Measurements from ENCODE around the gene IFNLR1. TPM values are rescaled to one million over a fixed set of nuclear protein-coding genes. Genes with fewer than 3 reads are reported as not detected.

The IFNLR1 gene
- total RNA-seq, 1 donor from 2014 or later: 11.1 TPM

GRCh38 chr1:24156542-24157260 lies 30.4 kb downstream of the IFNLR1 start:
- intact Hi-C loops (cut with DNase I): no loop called here
- Histone ChIP-seq H3K4me1 (no peaks in the 10 kb centered on the region), H3K9me3 (no peaks in the 10 kb centered on the region), H3K27ac (no peak overlapping the region), H3K36me3 (no peaks in the 10 kb centered on the region), H3K27me3 (no peaks in the 10 kb centered on the region), H3K4me3 (no peak overlapping the region)
- peak; percentile 9 for ATAC-seq
- DNase-seq: no peak
- TF ChIP-seq CTCF (IDR thresholded peaks at IDR 0.05): no peak

GRCh38 chr1:24155011-24155782 lies 31.9 kb downstream of the IFNLR1 start:
- DNase-seq: no peak
- Histone ChIP-seq H3K27me3 (peaks cover 6% of the 10 kb centered on the region), H3K4me1 (peaks cover 9% of the 10 kb centered on the region), H3K27ac (no peak overlapping the region), H3K9me3 (no peaks in the 10 kb centered on the region), H3K36me3 (no peaks in the 10 kb centered on the region), H3K4me3 (no peak overlapping the region)
- intact Hi-C loops (cut with DNase I): no loop called here
- peak; percentile 19 for TF ChIP-seq CTCF (IDR thresholded peaks at IDR 0.05)
- peak; percentile 28 for ATAC-seq

- no peak overlapping the region for H3K4me3 ChIP-seq
- peaks cover 6% of the 10 kb centered on the region for H3K27me3 ChIP-seq
- no peak overlapping the region for H3K27ac ChIP-seq
- no peak for ATAC-seq
- DNase-seq: no peak
- no peaks in the 10 kb centered on the region for H3K9me3 ChIP-seq
- intact Hi-C loops (cut with DNase I): no loop called here
- no peaks in the 10 kb centered on the region for H3K36me3 ChIP-seq
- TF ChIP-seq CTCF (IDR thresholded peaks at IDR 0.05): no peak
- peaks cover 10% of the 10 kb centered on the region for H3K4me1 ChIP-seq
These were observed 32.9 kb downstream of the IFNLR1 start for GRCh38 chr1:24154215-24154614.

- Histone ChIP-seq H3K4me3 (no peak overlapping the region), H3K27ac (no peak overlapping the region), H3K9me3 (no peaks in the 10 kb centered on the region), H3K36me3 (no peaks in the 10 kb centered on the region), H3K27me3 (peaks cover 6% of the 10 kb centered on the region), H3K4me1 (peaks cover 10% of the 10 kb centered on the region)
- DNase-seq (no peak), ATAC-seq (no peak)
- no peak for TF ChIP-seq CTCF (IDR thresholded peaks at IDR 0.05)
- intact Hi-C loops (cut with DNase I): no loop called here
These were observed 34.2 kb downstream of the IFNLR1 start for GRCh38 chr1:24152631-24153494.

- peaks cover 10% of the 10 kb centered on the region for H3K4me1 ChIP-seq
- intact Hi-C loops (cut with DNase I): no loop called here
- H3K27me3 ChIP-seq: peaks cover 6% of the 10 kb centered on the region
- no peaks in the 10 kb centered on the region for H3K9me3 ChIP-seq
- H3K27ac ChIP-seq: no peak overlapping the region
- no peak for TF ChIP-seq CTCF (IDR thresholded peaks at IDR 0.05)
- ATAC-seq (no peak), DNase-seq (no peak)
- no peaks in the 10 kb centered on the region for H3K36me3 ChIP-seq
- H3K4me3 ChIP-seq: no peak overlapping the region
These were observed 35.9 kb downstream of the IFNLR1 start for GRCh38 chr1:24151175-24151533.
